GM12878 (cell line): ENCODE measurements around the gene HSD3B1. TPM values are rescaled to one million over a fixed set of nuclear protein-coding genes. Genes with fewer than 3 reads are reported as not detected.

Experiments
- ATAC-seq: fragments of 200-7000 bp; cut with Tn5 transposase; 3 replicates; pipeline ENCODE4 v1.9.1; 2020; ENCODE audit warnings: mild to moderate bottlenecking, moderate library complexity
- BruUV-seq: library from RNA; stranded (reverse); fragments of 400-500 nt; replicated peaks from 2 replicates; lab custom pipeline; 2021; lab: Mats Ljungman, UMichigan
- CTCF ChIA-PET: fragments of 300-600 bp; sonication (Branson Sonifier 250); formaldehyde crosslinking; extraction: SDS; loops from one replicate; lab custom pipeline; 2021; ENCODE audit warnings: inconsistent platforms; lab: Yijun Ruan, JAX
- POLR2A ChIA-PET: fragments of 350-600 bp; formaldehyde crosslinking; extraction: SDS; loops from one replicate; lab custom pipeline; 2021; ENCODE audit warnings: inconsistent platforms; lab: Charles Lee
- RAD21 ChIA-PET: fragments of 300-600 bp; sonication (Branson Sonifier 250); formaldehyde crosslinking; loops from one replicate; lab custom pipeline; 2023; ENCODE audit warnings: antibody characterized with exemption; ENCODE audit not compliant: unreplicated experiment; lab: Charles Lee
- SMC1A ChIA-PET: fragments of 300-600 bp; sonication (Branson Sonifier 250); formaldehyde crosslinking; loops from one replicate; lab custom pipeline; 2023; ENCODE audit not compliant: unreplicated experiment, uncharacterized antibody; lab: Charles Lee
- DNase-seq: peaks from one replicate; pipeline ENCODE4 v3.0.0-alpha.2; 2011; ENCODE audit warnings: low read depth, low spot score
- FAIRE-seq: peaks from 3 replicates; lab custom pipeline; 2011; peaks lifted over from hg19 to GRCh38; lab: Jason Lieb, UNC
- H2AFZ ChIP-seq: 2 replicates; pipeline ENCODE4 v1.6.0; 2011; ENCODE audit warnings: low read depth, low read length, control low read depth; ENCODE audit not compliant: control insufficient read depth
- H3K27ac ChIP-seq: 2 replicates; pipeline ENCODE4 v1.5.1; 2011; ENCODE audit warnings: control low read depth; ENCODE audit not compliant: control insufficient read depth, insufficient read depth
- H3K27me3 ChIP-seq, 2 experiments: replicated peaks in 1 of 2; 2 replicates each; pipeline versions ENCODE4 v1.6.0 to v1.6.1; 2011; ENCODE audit warnings: low read length in 1 of 2; ENCODE audit not compliant: control insufficient read depth in 2 of 2, insufficient read depth in 2 of 2
- H3K36me3 ChIP-seq, 2 experiments: 2 replicates each; pipeline ENCODE4 v1.5.1; 2011; ENCODE audit warnings: low read length in 1 of 2; ENCODE audit not compliant: control insufficient read depth in 2 of 2, insufficient read depth in 2 of 2
- H3K4me1 ChIP-seq: 2 replicates; pipeline ENCODE4 v1.6.1; 2011; ENCODE audit warnings: mild to moderate bottlenecking, low read length, moderate library complexity, mixed read lengths; ENCODE audit not compliant: control insufficient read depth, insufficient read depth
- H3K4me2 ChIP-seq: 2 replicates; pipeline ENCODE4 v1.6.0; 2011; ENCODE audit warnings: control low read depth; ENCODE audit not compliant: control insufficient read depth, insufficient read depth
- H3K4me3 ChIP-seq: fragments of 200-600 bp; sonication (generic); 2 replicates; pipeline ENCODE4 v1.5.1; 2016
- H3K79me2 ChIP-seq: 2 replicates; pipeline ENCODE4 v1.6.0; 2011; ENCODE audit warnings: low read length; ENCODE audit not compliant: control insufficient read depth, insufficient read depth
- H3K9ac ChIP-seq: 2 replicates; pipeline ENCODE4 v1.8.0; 2011; ENCODE audit warnings: low read length, control low read depth, mixed read lengths; ENCODE audit not compliant: control insufficient read depth, insufficient read depth
- H3K9me3 ChIP-seq: replicated peaks from 3 replicates; pipeline ENCODE4 v1.5.1; 2011; ENCODE audit warnings: mild to moderate bottlenecking, low read length; ENCODE audit not compliant: control insufficient read depth, insufficient read depth
- H4K20me1 ChIP-seq: 2 replicates; pipeline ENCODE4 v1.6.0; 2011; ENCODE audit not compliant: control insufficient read depth, insufficient read depth
- ASH2L ChIP-seq: fragments of 300-600, 200-600 bp; sonication (generic); IDR thresholded peaks from 2 replicates; pipeline ENCODE4 v1.6.1; 2017; ENCODE audit warnings: low read depth, mild to moderate bottlenecking, borderline replicate concordance
- ATF7 ChIP-seq: fragments of 450-650 bp; IDR thresholded peaks from 2 replicates; pipeline ENCODE4 v1.6.1; 2016; ENCODE audit warnings: low read depth, mild to moderate bottlenecking
- CHD4 ChIP-seq: fragments of 200-600 bp; sonication (generic); IDR thresholded peaks from 2 replicates; pipeline ENCODE4 v1.6.1; 2016; ENCODE audit warnings: mild to moderate bottlenecking
- EED ChIP-seq: sonication (generic); IDR thresholded peaks from 2 replicates; pipeline ENCODE4 v1.6.1; 2016; ENCODE audit warnings: antibody characterized with exemption, low read depth
- ETV6 ChIP-seq, 2 experiments: fragments of 450-650 bp in 1 of 2; IDR thresholded peaks in 1 of 2; conservative IDR thresholded peaks in 1 of 2; 2 replicates each; pipeline ENCODE4 v1.6.1; 2014; ENCODE audit warnings: antibody characterized with exemption in 1 of 2, borderline replicate concordance in 1 of 2, low read depth in 1 of 2, mild to moderate bottlenecking in 1 of 2, moderate library complexity in 1 of 2
- FOS ChIP-seq: IDR thresholded peaks from 3 replicates; pipeline ENCODE4 v1.6.1; 2011; ENCODE audit warnings: borderline replicate concordance; ENCODE audit not compliant: insufficient read length; ENCODE audit errors: extremely low read depth
- FOXK2 ChIP-seq: fragments of 450-650 bp; IDR thresholded peaks from 2 replicates; pipeline ENCODE4 v1.6.1; 2017; ENCODE audit warnings: mild to moderate bottlenecking, moderate library complexity
- HDAC2 ChIP-seq: fragments of 200-600 bp; sonication (generic); IDR thresholded peaks from 2 replicates; pipeline ENCODE4 v1.6.1; 2017
- MTA2 ChIP-seq: fragments of 450-650 bp; IDR thresholded peaks from 2 replicates; pipeline ENCODE4 v1.6.1; 2016; ENCODE audit warnings: low read depth, mild to moderate bottlenecking, moderate library complexity
- NKRF ChIP-seq: fragments of 450-650 bp; conservative IDR thresholded peaks from 2 replicates; pipeline ENCODE4 v1.6.1; 2017; ENCODE audit warnings: mild to moderate bottlenecking, moderate library complexity
- SIN3A ChIP-seq: IDR thresholded peaks from 2 replicates; pipeline ENCODE4 v1.6.1; 2012; ENCODE audit warnings: low read depth, low read length, improper control_type of control experiment
- SMAD1 ChIP-seq: fragments of 450-650 bp; IDR thresholded peaks from 2 replicates; pipeline ENCODE4 v1.6.1; 2018; ENCODE audit warnings: mild to moderate bottlenecking, low read depth; ENCODE audit not compliant: partially characterized antibody
- SUPT20H ChIP-seq: IDR thresholded peaks from 2 replicates; pipeline ENCODE4 v1.6.1; 2011; ENCODE audit warnings: low read depth, mild to moderate bottlenecking, low read length, moderate library complexity, borderline replicate concordance; ENCODE audit not compliant: control insufficient read depth
- WGBS: methylation state at CpG from one replicate; pipeline ENCODE4 v1.1.6; 2016; ENCODE audit warnings: low lambda C conversion rate; ENCODE audit not compliant: insufficient replicate concordance, insufficient coverage; ENCODE audit errors: missing lambda C conversion rate; 5-methylcytosine and 5-hydroxymethylcytosine counted together
- in situ Hi-C: fragments of 300-500 bp; cut with MboI; formaldehyde crosslinking; loops from 9 replicates; pipeline ENCODE4 v1.14.3; 2018; ENCODE audit warnings: mixed read lengths
- intact Hi-C: fragments of 100-400 bp; cut with micrococcal nuclease; formaldehyde crosslinking; loops from one replicate; pipeline ENCODE4 v1.14.2; 2022; ENCODE audit not compliant: unreplicated experiment
- polyA plus RNA-seq, 11 experiments: library from polyadenylated mRNA; depleted of rRNA in 4 of 11; unstranded in 6 of 11; stranded (reverse) in 5 of 11; fragments of >200 nt; fragmentation: Nextera tagmentation in 4 of 11; fragmentation: Illumina TruSeq in 1 of 11; extraction: Ambion mirVana in 4 of 11; extraction: Trizol in 1 of 11; gene quantifications; 1 replicate in 1 of 11; 2 replicates in 10 of 11; pipeline versions ENCODE4 v1.2.1 to v1.2.3, GENCODE V29; 2011 to 2016; ENCODE audit warnings: inconsistent platforms in 2 of 11, missing spikeins in 2 of 11, low read depth in 1 of 11
- total RNA-seq, 4 experiments: library from RNA; depleted of rRNA in 3 of 4; stranded (reverse); fragments of >200 nt in 3 of 4; fragmentation: Illumina TruSeq in 1 of 4; extraction: Trizol in 1 of 4; gene quantifications; 2 replicates each; pipeline versions ENCODE4 v1.2.1 to v1.2.3, GENCODE V29; 2013 to 2021
- TF ChIP-seq, protein P1 (sequence below): fragments of 450-650 bp; IDR thresholded peaks from 2 replicates; pipeline ENCODE4 v1.6.1; 2017; ENCODE audit warnings: antibody characterized with exemption, mild to moderate bottlenecking, moderate library complexity
- TF ChIP-seq, protein P2 (sequence below): fragments of 450-650 bp; IDR thresholded peaks from 2 replicates; pipeline ENCODE4 v1.6.1; 2014; ENCODE audit warnings: mild to moderate bottlenecking

HSD3B1 gene
- total and polyA plus RNA-seq, 10 of the 15 experiments (the other 5 are each of a cell fraction or from before 2014, with no cell fraction given), result not detected

GRCh38 chr1:119482517-119483425, 24.2 kb upstream of the HSD3B1 start:
- H3K4me3 ChIP-seq, result no peak overlapping the region
- ATAC-seq, result no peak
- no peak for FAIRE-seq
- DNase-seq, result no peak
- ChIA-PET RAD21 (no interaction called here), POLR2A (no interaction called here), CTCF (no interaction called here), SMC1A (interaction anchor here (1.1 kb wide), 1 partner anchor 187 kb away, joined by 3 read pairs; no protein-coding TSS in a partner anchor)
- H2AFZ ChIP-seq, result no peak overlapping the region
- H3K4me2 ChIP-seq, result no peak overlapping the region
- no peak overlapping the region for H3K9ac ChIP-seq
- in situ Hi-C loops, result no loop called here
- H3K36me3 ChIP-seq, result no peaks in the 10 kb centered on the region
- H3K9me3 ChIP-seq, result no peaks in the 10 kb centered on the region
- TF ChIP-seq SMAD1 (no peak), EED (no peak), FOS (no peak), SIN3A (no peak), ASH2L (no peak), NKRF (no peak), ETV6 (conservative IDR thresholded peaks at IDR 0.05 in 1 of 2, IDR thresholded peaks at IDR 0.05 in 1 of 2; ENCODE audit: borderline replicate concordance in 1 of 2, low read depth in 1 of 2) (no peak), FOXK2 (no peak), MTA2 (no peak), SUPT20H (no peak), CHD4 (no peak), HDAC2 (no peak), ATF7 (no peak)
- TF ChIP-seq, protein P1, sequence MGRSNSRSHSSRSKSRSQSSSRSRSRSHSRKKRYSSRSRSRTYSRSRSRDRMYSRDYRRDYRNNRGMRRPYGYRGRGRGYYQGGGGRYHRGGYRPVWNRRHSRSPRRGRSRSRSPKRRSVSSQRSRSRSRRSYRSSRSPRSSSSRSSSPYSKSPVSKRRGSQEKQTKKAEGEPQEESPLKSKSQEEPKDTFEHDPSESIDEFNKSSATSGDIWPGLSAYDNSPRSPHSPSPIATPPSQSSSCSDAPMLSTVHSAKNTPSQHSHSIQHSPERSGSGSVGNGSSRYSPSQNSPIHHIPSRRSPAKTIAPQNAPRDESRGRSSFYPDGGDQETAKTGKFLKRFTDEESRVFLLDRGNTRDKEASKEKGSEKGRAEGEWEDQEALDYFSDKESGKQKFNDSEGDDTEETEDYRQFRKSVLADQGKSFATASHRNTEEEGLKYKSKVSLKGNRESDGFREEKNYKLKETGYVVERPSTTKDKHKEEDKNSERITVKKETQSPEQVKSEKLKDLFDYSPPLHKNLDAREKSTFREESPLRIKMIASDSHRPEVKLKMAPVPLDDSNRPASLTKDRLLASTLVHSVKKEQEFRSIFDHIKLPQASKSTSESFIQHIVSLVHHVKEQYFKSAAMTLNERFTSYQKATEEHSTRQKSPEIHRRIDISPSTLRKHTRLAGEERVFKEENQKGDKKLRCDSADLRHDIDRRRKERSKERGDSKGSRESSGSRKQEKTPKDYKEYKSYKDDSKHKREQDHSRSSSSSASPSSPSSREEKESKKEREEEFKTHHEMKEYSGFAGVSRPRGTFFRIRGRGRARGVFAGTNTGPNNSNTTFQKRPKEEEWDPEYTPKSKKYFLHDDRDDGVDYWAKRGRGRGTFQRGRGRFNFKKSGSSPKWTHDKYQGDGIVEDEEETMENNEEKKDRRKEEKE, result no peak
- TF ChIP-seq, protein P2, sequence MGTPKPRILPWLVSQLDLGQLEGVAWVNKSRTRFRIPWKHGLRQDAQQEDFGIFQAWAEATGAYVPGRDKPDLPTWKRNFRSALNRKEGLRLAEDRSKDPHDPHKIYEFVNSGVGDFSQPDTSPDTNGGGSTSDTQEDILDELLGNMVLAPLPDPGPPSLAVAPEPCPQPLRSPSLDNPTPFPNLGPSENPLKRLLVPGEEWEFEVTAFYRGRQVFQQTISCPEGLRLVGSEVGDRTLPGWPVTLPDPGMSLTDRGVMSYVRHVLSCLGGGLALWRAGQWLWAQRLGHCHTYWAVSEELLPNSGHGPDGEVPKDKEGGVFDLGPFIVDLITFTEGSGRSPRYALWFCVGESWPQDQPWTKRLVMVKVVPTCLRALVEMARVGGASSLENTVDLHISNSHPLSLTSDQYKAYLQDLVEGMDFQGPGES, result no peak
- no peaks in the 10 kb centered on the region for H3K79me2 ChIP-seq
- no TSS peak for BruUV-seq
- H3K27ac ChIP-seq, result no peak overlapping the region
- H3K27me3 ChIP-seq, result no peaks in the 10 kb centered on the region
- no peaks in the 10 kb centered on the region for H4K20me1 ChIP-seq
- 25% methylated on average over 6 of the region's 6 CpGs for WGBS
- intact Hi-C loops, result no loop called here
- no peaks in the 10 kb centered on the region for H3K4me1 ChIP-seq
